Left ventricle myocardium inferior (tissue), 1 donor: ENCODE data around the gene ETV4. TPM values are rescaled to one million over a fixed set of nuclear protein-coding genes. Genes with fewer than 3 reads are reported as not detected.

Experiments used
- DNase-seq: peaks from one replicate; pipeline ENCODE4 v3.0.0-alpha.2; 2020
- H3K27ac ChIP-seq: fragments of 200-600 bp; replicated peaks from 2 replicates; pipeline ENCODE4 v1.8.0; 2021
- H3K27me3 ChIP-seq: fragments of 200-600 bp; 2 replicates; pipeline ENCODE4 v1.8.0; 2021; ENCODE audit warnings: low read depth
- H3K36me3 ChIP-seq: fragments of 200-600 bp; 2 replicates; pipeline ENCODE4 v1.8.0; 2021
- H3K4me1 ChIP-seq: fragments of 200-600 bp; 2 replicates; pipeline ENCODE4 v1.8.0; 2021
- H3K4me3 ChIP-seq: fragments of 200-600 bp; 2 replicates; pipeline ENCODE4 v1.8.0; 2021; ENCODE audit warnings: mild to moderate bottlenecking, moderate library complexity
- H3K9me3 ChIP-seq: fragments of 200-600 bp; replicated peaks from 2 replicates; pipeline ENCODE4 v1.8.0; 2021
- intact Hi-C: fragments of 100-400 bp; cut with micrococcal nuclease; formaldehyde crosslinking; loops from one replicate; pipeline ENCODE4 v1.11.0; 2022
- total RNA-seq: library from RNA; stranded (reverse); fragmentation: NEBNext Ultra II Directional; extraction: Animal tissue kit (Norgen Biotek cat#: 25700); gene quantifications from one replicate; pipeline ENCODE4 v1.2.1, GENCODE V29; 2021
- TF ChIP-seq, protein P1 (sequence below): fragments of 200-600 bp; IDR thresholded peaks from 2 replicates; pipeline ENCODE4 v1.8.0; 2021; ENCODE audit warnings: antibody characterized with exemption, mild to moderate bottlenecking, borderline replicate concordance
- donor health status: DM: no; HTN: yes; CAD: no; lungs with severe emphysema.

ETV4 gene
- total RNA-seq, 1 donor from 2014 or later = 0.60 TPM

DNA sequence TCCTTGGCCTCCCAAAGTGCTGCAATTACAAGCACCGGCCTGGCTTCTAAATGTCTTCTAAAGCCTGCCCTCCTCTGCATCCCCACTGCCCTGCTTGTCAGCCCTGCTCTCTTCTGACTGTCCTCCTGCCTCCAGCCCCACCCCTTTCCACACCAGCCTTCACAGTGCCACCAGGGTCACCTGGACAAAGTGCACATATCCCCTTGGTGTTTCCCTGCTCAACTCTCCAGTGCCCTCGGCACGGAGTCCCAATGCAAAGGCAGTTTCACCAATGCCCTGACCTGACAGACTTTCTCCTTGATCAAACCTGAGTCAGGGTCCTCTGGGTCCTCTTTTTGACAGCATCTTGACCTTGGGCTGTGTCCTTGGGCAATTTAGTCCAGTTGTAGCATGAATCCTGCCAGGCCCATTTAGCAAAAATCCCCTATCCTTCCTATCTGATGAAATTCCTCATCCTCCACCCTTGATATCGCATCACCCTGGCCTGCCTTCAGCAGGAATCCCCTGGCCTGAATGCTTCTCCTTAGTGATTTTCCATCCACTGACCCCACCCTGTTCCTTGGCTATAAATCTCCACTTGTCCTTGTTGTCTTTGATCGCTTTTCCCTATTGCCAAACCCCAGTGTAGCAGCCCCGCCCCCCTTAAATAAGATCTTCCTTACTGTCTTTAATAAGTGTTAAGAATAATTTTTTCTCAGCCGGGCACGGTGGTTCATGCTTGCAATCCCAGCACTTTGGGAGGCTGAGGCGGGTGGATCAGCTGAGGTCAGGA, 42.7 kb upstream of the ETV4 start:
- Histone ChIP-seq H3K4me3 (no peak overlapping the region), H3K27ac (peak overlapping the region; percentile 92), H3K36me3 (no peaks in the 10 kb centered on the region), H3K9me3 (no peaks in the 10 kb centered on the region), H3K27me3 (no peaks in the 10 kb centered on the region), H3K4me1 (peaks cover 51% of the 10 kb centered on the region)
- no peak for DNase-seq
- intact Hi-C loops = no loop called here
- TF ChIP-seq, protein P1, sequence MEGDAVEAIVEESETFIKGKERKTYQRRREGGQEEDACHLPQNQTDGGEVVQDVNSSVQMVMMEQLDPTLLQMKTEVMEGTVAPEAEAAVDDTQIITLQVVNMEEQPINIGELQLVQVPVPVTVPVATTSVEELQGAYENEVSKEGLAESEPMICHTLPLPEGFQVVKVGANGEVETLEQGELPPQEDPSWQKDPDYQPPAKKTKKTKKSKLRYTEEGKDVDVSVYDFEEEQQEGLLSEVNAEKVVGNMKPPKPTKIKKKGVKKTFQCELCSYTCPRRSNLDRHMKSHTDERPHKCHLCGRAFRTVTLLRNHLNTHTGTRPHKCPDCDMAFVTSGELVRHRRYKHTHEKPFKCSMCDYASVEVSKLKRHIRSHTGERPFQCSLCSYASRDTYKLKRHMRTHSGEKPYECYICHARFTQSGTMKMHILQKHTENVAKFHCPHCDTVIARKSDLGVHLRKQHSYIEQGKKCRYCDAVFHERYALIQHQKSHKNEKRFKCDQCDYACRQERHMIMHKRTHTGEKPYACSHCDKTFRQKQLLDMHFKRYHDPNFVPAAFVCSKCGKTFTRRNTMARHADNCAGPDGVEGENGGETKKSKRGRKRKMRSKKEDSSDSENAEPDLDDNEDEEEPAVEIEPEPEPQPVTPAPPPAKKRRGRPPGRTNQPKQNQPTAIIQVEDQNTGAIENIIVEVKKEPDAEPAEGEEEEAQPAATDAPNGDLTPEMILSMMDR = no peak

DNA sequence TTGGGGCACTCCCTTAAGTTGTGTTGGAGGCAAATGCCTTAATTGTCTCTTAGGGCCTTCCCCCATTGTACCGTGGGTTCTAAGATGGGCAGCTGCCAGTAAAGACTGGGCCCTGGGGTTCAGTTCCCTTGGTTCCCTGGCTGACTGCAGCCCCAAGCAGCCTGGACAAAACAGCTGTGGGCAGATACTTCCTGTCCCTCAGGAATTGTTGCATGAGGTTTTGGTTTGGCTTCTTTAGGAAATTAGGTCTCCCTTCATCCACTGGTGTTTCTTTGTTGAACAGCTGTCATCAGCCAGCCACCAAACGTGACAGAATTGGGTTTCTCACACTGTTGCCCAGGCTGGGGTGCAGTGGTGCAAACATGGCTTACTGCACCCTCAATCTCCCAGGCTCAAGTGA, 42.0 kb upstream of the ETV4 start:
- intact Hi-C loops = no loop called here
- peaks cover 51% of the 10 kb centered on the region for H3K4me1 ChIP-seq
- H3K36me3 ChIP-seq = no peaks in the 10 kb centered on the region
- no peaks in the 10 kb centered on the region for H3K9me3 ChIP-seq
- TF ChIP-seq, protein P1 = no peak
- H3K4me3 ChIP-seq = no peak overlapping the region
- no peak for DNase-seq
- no peaks in the 10 kb centered on the region for H3K27me3 ChIP-seq
- peak overlapping the region; percentile 92 for H3K27ac ChIP-seq

DNA sequence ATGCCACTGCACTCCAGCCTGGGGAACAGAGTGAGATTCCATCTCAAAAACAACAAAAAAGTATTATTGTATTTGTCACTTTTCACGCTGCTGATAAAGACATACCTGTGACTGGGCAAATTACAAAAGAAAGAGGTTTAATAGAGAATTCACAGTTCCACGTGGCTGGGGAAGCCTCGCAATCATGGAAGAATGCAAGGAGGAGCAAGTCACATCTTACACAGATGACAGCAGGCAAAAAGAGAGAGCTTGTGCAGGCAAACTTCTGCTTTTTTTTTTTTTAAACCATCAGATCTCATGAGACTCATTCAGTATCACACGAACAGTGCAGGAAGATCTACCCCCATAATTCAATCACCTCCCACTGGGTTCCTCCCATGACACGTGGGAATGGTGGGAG, 41.5 kb upstream of the ETV4 start:
- Histone ChIP-seq H3K4me3 (no peak overlapping the region), H3K27me3 (no peaks in the 10 kb centered on the region), H3K27ac (peak overlapping the region; percentile 92), H3K4me1 (peaks cover 48% of the 10 kb centered on the region), H3K9me3 (no peaks in the 10 kb centered on the region), H3K36me3 (no peaks in the 10 kb centered on the region)
- DNase-seq = no peak
- intact Hi-C loops = no loop called here
- TF ChIP-seq, protein P1 = no peak

DNA sequence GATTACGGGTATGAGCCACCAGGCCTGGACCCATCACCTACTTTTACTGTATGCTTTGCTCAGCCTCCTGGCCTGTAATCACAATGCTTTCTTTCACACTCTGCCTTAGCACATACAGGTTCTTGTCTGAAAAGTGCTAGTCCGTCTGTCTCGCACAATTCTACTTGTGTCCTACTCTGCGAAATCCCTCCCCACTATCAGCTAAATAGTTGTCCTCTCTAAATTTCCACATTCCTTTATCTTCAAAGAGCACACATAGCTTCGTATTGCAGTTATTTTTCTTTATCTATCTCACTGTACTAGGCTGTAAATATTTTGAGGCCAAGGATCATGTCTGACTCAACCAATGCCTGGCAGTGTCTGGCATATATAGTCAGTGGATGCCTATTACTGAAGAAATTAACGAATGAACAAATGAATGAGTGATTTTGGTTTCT, 38.5 kb upstream of the ETV4 start:
- Histone ChIP-seq H3K4me1 (peaks cover 40% of the 10 kb centered on the region), H3K9me3 (no peaks in the 10 kb centered on the region), H3K4me3 (no peak overlapping the region), H3K36me3 (no peaks in the 10 kb centered on the region), H3K27ac (no peak overlapping the region), H3K27me3 (no peaks in the 10 kb centered on the region)
- intact Hi-C loops = no loop called here
- DNase-seq = no peak
- TF ChIP-seq, protein P1 = no peak

DNA sequence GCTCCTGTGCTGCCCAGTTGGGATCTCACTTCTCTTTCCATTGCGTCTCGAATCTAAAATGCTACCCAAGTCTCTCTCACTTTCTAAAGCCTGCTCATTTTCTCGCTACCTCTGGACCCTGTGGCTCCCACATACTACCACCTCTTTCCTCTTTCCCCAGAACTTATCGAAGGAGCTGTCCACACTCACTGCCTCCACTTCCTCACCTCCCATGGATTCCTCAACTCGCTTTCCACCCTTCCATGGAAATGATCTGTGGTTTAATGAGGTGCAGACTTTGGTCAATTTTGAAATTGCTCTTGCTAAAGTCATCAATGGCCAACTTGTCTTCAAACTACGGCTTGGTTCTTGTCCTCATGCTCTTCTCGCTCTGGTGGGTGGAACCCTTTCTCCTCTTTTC, 37.2 kb upstream of the ETV4 start:
- TF ChIP-seq, protein P1 = no peak
- Histone ChIP-seq H3K4me3 (no peak overlapping the region), H3K27me3 (no peaks in the 10 kb centered on the region), H3K27ac (no peak overlapping the region), H3K9me3 (no peaks in the 10 kb centered on the region), H3K36me3 (no peaks in the 10 kb centered on the region), H3K4me1 (peaks cover 44% of the 10 kb centered on the region)
- no peak for DNase-seq
- intact Hi-C loops = no loop called here
